Caco-2 (cell line): ENCODE results near the gene CTRB2. TPM values are rescaled to one million over a fixed set of nuclear protein-coding genes. Genes with fewer than 3 reads are reported as not detected.
A peak's percentile ranks its signal among the peaks of the same experiment; 100 is the strongest.

ENCODE experiments used
- BruUV-seq: library from RNA; stranded (reverse); fragments of 400-500 nt; replicated peaks from 2 replicates; lab custom pipeline; 2021; lab: Mats Ljungman, UMichigan
- CTCF ChIA-PET: fragments of 300-600 bp; sonication (Branson Sonifier 250); formaldehyde crosslinking; loops from one replicate; lab custom pipeline; 2022; ENCODE audit warnings: antibody characterized with exemption; lab: Charles Lee
- POLR2A ChIA-PET: fragments of 300-600 bp; sonication (Branson Sonifier 250); formaldehyde crosslinking; loops from one replicate; lab custom pipeline; 2022; ENCODE audit warnings: antibody characterized with exemption; lab: Charles Lee
- DNase-seq, 2 experiments: peaks; one replicate each; pipeline versions ENCODE4 v3.0.0 to v3.0.0-alpha.2; 2020 to 2022
- H3K27me3 ChIP-seq: replicated peaks from 2 replicates; pipeline ENCODE4 v1.6.0; 2011; ENCODE audit warnings: low read length; ENCODE audit not compliant: control insufficient read depth, insufficient read depth
- H3K36me3 ChIP-seq: 2 replicates; pipeline ENCODE4 v1.5.1; 2011; ENCODE audit warnings: low read length; ENCODE audit not compliant: control insufficient read depth, insufficient read depth
- H3K4me1 ChIP-seq: fragments of 250-450 bp; sonication (Bioruptor Pico); 2 replicates; pipeline ENCODE4 v1.5.1; 2020; ENCODE audit warnings: mild to moderate bottlenecking
- H3K4me3 ChIP-seq: 2 replicates; pipeline ENCODE4 v1.5.1; 2011; ENCODE audit warnings: low read depth, mild to moderate bottlenecking, control low read depth, low read length
- H3K9me3 ChIP-seq: fragments of 250-450 bp; sonication (Bioruptor Pico); 2 replicates; pipeline ENCODE4 v1.5.1; 2020; ENCODE audit warnings: mild to moderate bottlenecking, moderate library complexity
- H3K27ac Mint-ChIP-seq: one replicate; pipeline ENCODE4 v1.8.0; 2022; ENCODE audit warnings: mixed read lengths; ENCODE audit not compliant: unreplicated experiment
- H3K27me3 Mint-ChIP-seq: one replicate; pipeline ENCODE4 v1.8.0; 2022; ENCODE audit warnings: mixed read lengths; ENCODE audit not compliant: insufficient read depth, unreplicated experiment
- H3K36me3 Mint-ChIP-seq: one replicate; pipeline ENCODE4 v1.8.0; 2022; ENCODE audit warnings: mild to moderate bottlenecking, mixed read lengths; ENCODE audit not compliant: insufficient read depth, unreplicated experiment
- H3K4me1 Mint-ChIP-seq: one replicate; pipeline ENCODE4 v1.8.0; 2022; ENCODE audit warnings: low read depth, mixed read lengths; ENCODE audit not compliant: unreplicated experiment
- H3K4me3 Mint-ChIP-seq: one replicate; pipeline ENCODE4 v1.8.0; 2022; ENCODE audit warnings: mild to moderate bottlenecking, moderate library complexity, mixed read lengths; ENCODE audit not compliant: unreplicated experiment
- H3K9me3 Mint-ChIP-seq: one replicate; pipeline ENCODE4 v1.8.0; 2022; ENCODE audit warnings: mixed read lengths; ENCODE audit not compliant: unreplicated experiment
- CTCF ChIP-seq, 2 experiments: fragments of 200-600 bp in 1 of 2; IDR thresholded peaks; 1 replicate in 1 of 2; 2 replicates in 1 of 2; pipeline versions ENCODE4 v1.5.1 to v1.8.0; 2011 to 2022; ENCODE audit warnings: antibody characterized with exemption in 1 of 2, control low read depth in 1 of 2, inconsistent platforms in 1 of 2, low read depth in 1 of 2, low read length in 1 of 2, mild to moderate bottlenecking in 1 of 2, moderate library complexity in 1 of 2; ENCODE audit not compliant: insufficient read depth in 1 of 2, severe bottlenecking in 1 of 2, unreplicated experiment in 1 of 2
- intact Hi-C: fragments of 100-400 bp; cut with micrococcal nuclease; formaldehyde crosslinking; loops from one replicate; pipeline ENCODE4 v1.10.0; 2022; ENCODE audit not compliant: unreplicated experiment
- total RNA-seq: library from RNA; stranded (reverse); gene quantifications from 2 replicates; pipeline ENCODE4 v1.2.3, GENCODE V29; 2022

Gene CTRB2
- total RNA-seq, 1 experiment from 2014 or later = not detected

- no peak overlapping the region for H3K4me3 ChIP-seq
- TF ChIP-seq CTCF (IDR thresholded peaks at IDR 0.05; ENCODE audit: insufficient read depth in 1 of 2, low read depth in 1 of 2, low read length in 1 of 2, severe bottlenecking in 1 of 2, unreplicated experiment in 1 of 2) = no peak
- Mint-ChIP-seq H3K27ac (peak overlapping the region; percentile 17), H3K9me3 (no peaks in the 10 kb centered on the region), H3K4me1 (peaks cover 6% of the 10 kb centered on the region), H3K4me3 (no peak overlapping the region), H3K36me3 (peaks cover 79% of the 10 kb centered on the region), H3K27me3 (peaks cover 2% of the 10 kb centered on the region)
- intact Hi-C loops = no loop called here
- no peaks in the 10 kb centered on the region for H3K9me3 ChIP-seq
- BruUV-seq = no TSS peak
- DNase-seq = no peak
- no peaks in the 10 kb centered on the region for H3K27me3 ChIP-seq
- no peaks in the 10 kb centered on the region for H3K4me1 ChIP-seq
- H3K36me3 ChIP-seq = 0 out of 2 replicates have a peak, but pooled peaks cover 2% of the 10 kb centered on the region
- ChIA-PET CTCF (interaction anchor here (0.6 to 1.9 kb wide), 2 partner anchors 28 to 156 kb away, joined by 6 to 8 read pairs; no protein-coding TSS in a partner anchor), POLR2A (no interaction called here)
Observed at GRCh38 chr16:75226550-75227360, 19.8 kb upstream of the CTRB2 start.

- Mint-ChIP-seq H3K4me1 (peaks cover 6% of the 10 kb centered on the region), H3K36me3 (peaks cover 70% of the 10 kb centered on the region), H3K9me3 (no peaks in the 10 kb centered on the region), H3K27me3 (peaks cover 2% of the 10 kb centered on the region), H3K4me3 (no peak overlapping the region), H3K27ac (no peak overlapping the region)
- Histone ChIP-seq H3K4me1 (0 out of 2 replicates have a peak, but pooled peaks cover 4% of the 10 kb centered on the region), H3K36me3 (0 out of 2 replicates have a peak, but pooled peaks cover 2% of the 10 kb centered on the region), H3K9me3 (no peaks in the 10 kb centered on the region), H3K27me3 (no peaks in the 10 kb centered on the region), H3K4me3 (no peak overlapping the region)
- no peak for DNase-seq
- no TSS peak for BruUV-seq
- no peak for TF ChIP-seq CTCF (IDR thresholded peaks at IDR 0.05; ENCODE audit: insufficient read depth in 1 of 2, low read depth in 1 of 2, low read length in 1 of 2, severe bottlenecking in 1 of 2, unreplicated experiment in 1 of 2)
- intact Hi-C loops = loop anchor here (2.0 kb wide), 1 partner anchor 19 kb away; the partner anchor contains the start of gene CTRB2
- ChIA-PET CTCF (interaction anchor here (0.7 kb wide), 1 partner anchor 8 kb away, joined by 3 read pairs; no protein-coding TSS in a partner anchor), POLR2A (no interaction called here)
Observed at GRCh38 chr16:75225678-75226515, 18.9 kb upstream of the CTRB2 start.

DNA sequence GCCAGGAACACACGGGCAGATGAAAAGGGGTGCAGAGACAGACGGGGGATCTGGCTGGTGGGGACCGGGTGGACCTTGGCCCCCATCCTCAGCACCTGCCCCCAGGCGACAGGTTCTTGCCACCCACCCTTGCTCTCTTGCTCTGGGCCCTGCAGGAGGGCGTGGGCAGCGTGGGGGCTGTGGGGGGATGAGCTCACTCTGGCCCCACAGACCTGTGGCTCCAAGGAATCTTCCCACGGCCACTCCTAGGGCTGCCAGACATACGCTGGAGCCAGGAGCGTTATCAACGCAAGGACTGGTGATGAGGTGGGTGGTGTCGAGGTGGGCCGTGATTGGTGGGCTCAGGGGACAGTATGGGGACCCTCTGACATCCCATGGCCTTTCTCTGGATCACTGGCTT lies 18.1 kb upstream of the CTRB2 start:
- Mint-ChIP-seq H3K27me3 (peaks cover 2% of the 10 kb centered on the region), H3K36me3 (peaks cover 62% of the 10 kb centered on the region), H3K9me3 (no peaks in the 10 kb centered on the region), H3K4me3 (no peak overlapping the region), H3K27ac (no peak overlapping the region), H3K4me1 (peaks cover 6% of the 10 kb centered on the region)
- intact Hi-C loops = loop anchor here (2.0 kb wide), 1 partner anchor 18 kb away; the partner anchor contains the start of gene CTRB2
- H3K36me3 ChIP-seq = 0 out of 2 replicates have a peak, but pooled peaks cover 2% of the 10 kb centered on the region
- CTCF ChIA-PET = interaction anchor here (0.7 kb wide), 1 partner anchor 8 kb away, joined by 3 read pairs; no protein-coding TSS in a partner anchor
- POLR2A ChIA-PET = no interaction called here
- 0 out of 2 replicates have a peak, but pooled peaks cover 4% of the 10 kb centered on the region for H3K4me1 ChIP-seq
- no peak for TF ChIP-seq CTCF (IDR thresholded peaks at IDR 0.05; ENCODE audit: insufficient read depth in 1 of 2, low read depth in 1 of 2, low read length in 1 of 2, severe bottlenecking in 1 of 2, unreplicated experiment in 1 of 2)
- BruUV-seq = no TSS peak
- H3K4me3 ChIP-seq = no peak overlapping the region
- H3K9me3 ChIP-seq = no peaks in the 10 kb centered on the region
- H3K27me3 ChIP-seq = no peaks in the 10 kb centered on the region
- DNase-seq = no peak
